T-helper 2 cell treated with Interferon-gamma antibody and Interleukin-4, amounts not matched to agents 5 μg/mL and 100 μg/mL, for 36 hours (primary cell): ENCODE results near the gene MUC15.
"Not testable (repeated sequence)": the region's sequence is repeated elsewhere in the genome, so short reads cannot be mapped to it uniquely, and the experiment has no call there.

ENCODE experiments used
- DNase-seq: peaks from one replicate; pipeline ENCODE4 v3.0.0; 2021; ENCODE audit warnings: low spot score
- H3K27ac Mint-ChIP-seq: one replicate; pipeline ENCODE4 v1.8.0; 2021; ENCODE audit warnings: mild to moderate bottlenecking, mixed read lengths
- H3K27me3 Mint-ChIP-seq: one replicate; pipeline ENCODE4 v1.8.0; 2021; ENCODE audit warnings: low read depth, mixed read lengths
- H3K36me3 Mint-ChIP-seq: one replicate; pipeline ENCODE4 v1.8.0; 2021; ENCODE audit warnings: low read depth, mixed read lengths
- H3K4me1 Mint-ChIP-seq: one replicate; pipeline ENCODE4 v1.8.0; 2021; ENCODE audit warnings: low read depth, mixed read lengths
- H3K4me3 Mint-ChIP-seq: one replicate; pipeline ENCODE4 v1.8.0; 2022; ENCODE audit warnings: mild to moderate bottlenecking, moderate library complexity, mixed read lengths
- H3K9me3 Mint-ChIP-seq: one replicate; pipeline ENCODE4 v1.8.0; 2021; ENCODE audit warnings: mixed read lengths

The MUC15 gene

GRCh38 chr11:26571861-26572654 lies at the start of gene MUC15:
MUC15 (minus strand) TSS chr11:26572263; CDS start chr11:26567094, 5,169 bp downstream.
- Mint-ChIP-seq H3K4me3 (no peak within 1 kb of the TSS), H3K4me1 (no peaks in the 10 kb centered on the region), H3K27ac (no peak within 1 kb of the TSS), H3K27me3 (no peaks in the 10 kb centered on the region), H3K9me3 (peaks cover 12% of the 10 kb centered on the region), H3K36me3 (no peaks in the 10 kb centered on the region)
- no peak for DNase-seq

- H3K36me3 Mint-ChIP-seq: no peaks in the 10 kb centered on the region
- DNase-seq: no peak
- no peaks in the 10 kb centered on the region for H3K9me3 Mint-ChIP-seq
Observed at GRCh38 chr11:26621132-26621531, 49.1 kb upstream of the MUC15 start.

GRCh38 chr11:26620282-26621045 lies 48.4 kb upstream of the MUC15 start:
- H3K9me3 Mint-ChIP-seq: no peaks in the 10 kb centered on the region
- H3K36me3 Mint-ChIP-seq: no peaks in the 10 kb centered on the region
- no peak overlapping the region for H3K27ac Mint-ChIP-seq
- H3K27me3 Mint-ChIP-seq: no peaks in the 10 kb centered on the region
- H3K4me3 Mint-ChIP-seq: no peak overlapping the region
- DNase-seq: no peak
- no peaks in the 10 kb centered on the region for H3K4me1 Mint-ChIP-seq

More at GRCh38 chr11:26621132-26621531, 49.1 kb upstream of the MUC15 start:
- H3K27ac Mint-ChIP-seq: no peak overlapping the region
- H3K27me3 Mint-ChIP-seq: no peaks in the 10 kb centered on the region
- H3K4me1 Mint-ChIP-seq: no peaks in the 10 kb centered on the region
- no peak overlapping the region for H3K4me3 Mint-ChIP-seq

GRCh38 chr11:26618441-26618840 lies 46.4 kb upstream of the MUC15 start:
- no peak for DNase-seq
- Mint-ChIP-seq H3K27ac (no peak overlapping the region), H3K9me3 (no peaks in the 10 kb centered on the region), H3K4me1 (no peaks in the 10 kb centered on the region), H3K36me3 (no peaks in the 10 kb centered on the region), H3K4me3 (no peak overlapping the region), H3K27me3 (no peaks in the 10 kb centered on the region)

- no peaks in the 10 kb centered on the region for H3K4me1 Mint-ChIP-seq
- H3K36me3 Mint-ChIP-seq: no peaks in the 10 kb centered on the region
- DNase-seq: no peak
- H3K4me3 Mint-ChIP-seq: no peak overlapping the region
- no peak overlapping the region for H3K27ac Mint-ChIP-seq
- no peaks in the 10 kb centered on the region for H3K27me3 Mint-ChIP-seq
- no peaks in the 10 kb centered on the region for H3K9me3 Mint-ChIP-seq
Observed at GRCh38 chr11:26613759-26614158, 41.7 kb upstream of the MUC15 start.

GRCh38 chr11:26608507-26609146 lies 36.6 kb upstream of the MUC15 start:
- Mint-ChIP-seq H3K4me3 (no peak overlapping the region), H3K27me3 (no peaks in the 10 kb centered on the region), H3K9me3 (peaks cover 19% of the 10 kb centered on the region), H3K4me1 (no peaks in the 10 kb centered on the region), H3K27ac (no peak overlapping the region), H3K36me3 (no peaks in the 10 kb centered on the region)
- no peak for DNase-seq

GRCh38 chr11:26607725-26608506 lies 35.9 kb upstream of the MUC15 start:
- H3K27ac Mint-ChIP-seq: no peak overlapping the region
- H3K4me1 Mint-ChIP-seq: no peaks in the 10 kb centered on the region
- no peaks in the 10 kb centered on the region for H3K36me3 Mint-ChIP-seq
- no peak overlapping the region for H3K4me3 Mint-ChIP-seq
- DNase-seq: no peak
- peaks cover 19% of the 10 kb centered on the region for H3K9me3 Mint-ChIP-seq
- H3K27me3 Mint-ChIP-seq: no peaks in the 10 kb centered on the region

GRCh38 chr11:26599876-26600434 lies 27.9 kb upstream of the MUC15 start:
- H3K36me3 Mint-ChIP-seq: no peaks in the 10 kb centered on the region
- no peaks in the 10 kb centered on the region for H3K4me1 Mint-ChIP-seq
- DNase-seq: no peak
- H3K27me3 Mint-ChIP-seq: no peaks in the 10 kb centered on the region
- peaks cover 44% of the 10 kb centered on the region for H3K9me3 Mint-ChIP-seq
- no peak overlapping the region for H3K27ac Mint-ChIP-seq
- no peak overlapping the region for H3K4me3 Mint-ChIP-seq

GRCh38 chr11:26599425-26599824 lies 27.4 kb upstream of the MUC15 start:
- DNase-seq: no peak
- no peak overlapping the region for H3K4me3 Mint-ChIP-seq
- no peaks in the 10 kb centered on the region for H3K4me1 Mint-ChIP-seq
- no peaks in the 10 kb centered on the region for H3K36me3 Mint-ChIP-seq
- H3K9me3 Mint-ChIP-seq: peaks cover 44% of the 10 kb centered on the region
- no peak overlapping the region for H3K27ac Mint-ChIP-seq
- no peaks in the 10 kb centered on the region for H3K27me3 Mint-ChIP-seq

GRCh38 chr11:26597899-26598298 lies 25.8 kb upstream of the MUC15 start:
- Mint-ChIP-seq H3K36me3 (no peaks in the 10 kb centered on the region), H3K4me3 (no peak overlapping the region), H3K27ac (no peak overlapping the region), H3K27me3 (no peaks in the 10 kb centered on the region), H3K9me3 (peaks cover 42% of the 10 kb centered on the region), H3K4me1 (no peaks in the 10 kb centered on the region)
- no peak for DNase-seq

GRCh38 chr11:26597049-26597689 lies 25.1 kb upstream of the MUC15 start:
- DNase-seq, H3K4me3 Mint-ChIP-seq, H3K27ac Mint-ChIP-seq, H3K36me3 Mint-ChIP-seq, H3K4me1 Mint-ChIP-seq, H3K27me3 Mint-ChIP-seq: not testable (repeated sequence)
- peaks cover 40% of the 10 kb centered on the region for H3K9me3 Mint-ChIP-seq

- not testable (repeated sequence) for H3K27ac Mint-ChIP-seq, H3K4me3 Mint-ChIP-seq, H3K4me1 Mint-ChIP-seq, H3K27me3 Mint-ChIP-seq, DNase-seq, H3K36me3 Mint-ChIP-seq
- H3K9me3 Mint-ChIP-seq: peaks cover 36% of the 10 kb centered on the region
Observed at GRCh38 chr11:26595207-26595865, 23.3 kb upstream of the MUC15 start.
